A673 (cell line): ENCODE measurements around the gene ITGA1.

Experiments used
- EZH2 ChIP-seq: fragments of 200-600 bp; sonication (generic); IDR thresholded peaks from 2 replicates; pipeline ENCODE4 v1.6.1; 2017; ENCODE audit warnings: borderline replicate concordance, low read depth, mild to moderate bottlenecking, mixed read lengths, antibody characterized with exemption, low read length; ENCODE audit not compliant: poor library complexity, severe bottlenecking
- TF ChIP-seq, protein P1 (sequence below): fragments of 300-800, 200-600 bp; sonication (generic); conservative IDR thresholded peaks from 2 replicates; pipeline ENCODE4 v1.5.1; 2017; ENCODE audit warnings: low read depth, mild to moderate bottlenecking, antibody characterized with exemption, low read length, moderate library complexity, mixed read lengths

DNA sequence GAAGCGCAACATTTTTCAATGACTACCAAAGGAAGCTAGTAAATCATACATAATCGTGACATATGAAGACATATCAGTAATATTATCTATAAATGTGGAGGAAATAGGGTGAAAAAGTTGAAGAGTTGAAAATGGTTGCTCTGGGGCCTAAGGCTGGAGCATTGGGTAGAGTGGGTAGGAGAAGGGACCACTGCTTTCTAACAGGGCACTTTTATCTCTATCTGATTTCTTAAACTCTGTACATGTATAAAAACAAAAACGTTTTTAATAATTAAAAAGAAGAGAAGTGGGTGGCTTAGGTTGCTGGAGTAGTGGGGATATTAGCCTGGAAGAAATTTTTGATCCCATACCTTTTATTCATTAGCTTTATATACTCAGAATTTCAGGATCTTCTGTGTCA, 44.2 kb upstream of the ITGA1 start:
- TF ChIP-seq, protein P1, sequence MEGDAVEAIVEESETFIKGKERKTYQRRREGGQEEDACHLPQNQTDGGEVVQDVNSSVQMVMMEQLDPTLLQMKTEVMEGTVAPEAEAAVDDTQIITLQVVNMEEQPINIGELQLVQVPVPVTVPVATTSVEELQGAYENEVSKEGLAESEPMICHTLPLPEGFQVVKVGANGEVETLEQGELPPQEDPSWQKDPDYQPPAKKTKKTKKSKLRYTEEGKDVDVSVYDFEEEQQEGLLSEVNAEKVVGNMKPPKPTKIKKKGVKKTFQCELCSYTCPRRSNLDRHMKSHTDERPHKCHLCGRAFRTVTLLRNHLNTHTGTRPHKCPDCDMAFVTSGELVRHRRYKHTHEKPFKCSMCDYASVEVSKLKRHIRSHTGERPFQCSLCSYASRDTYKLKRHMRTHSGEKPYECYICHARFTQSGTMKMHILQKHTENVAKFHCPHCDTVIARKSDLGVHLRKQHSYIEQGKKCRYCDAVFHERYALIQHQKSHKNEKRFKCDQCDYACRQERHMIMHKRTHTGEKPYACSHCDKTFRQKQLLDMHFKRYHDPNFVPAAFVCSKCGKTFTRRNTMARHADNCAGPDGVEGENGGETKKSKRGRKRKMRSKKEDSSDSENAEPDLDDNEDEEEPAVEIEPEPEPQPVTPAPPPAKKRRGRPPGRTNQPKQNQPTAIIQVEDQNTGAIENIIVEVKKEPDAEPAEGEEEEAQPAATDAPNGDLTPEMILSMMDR: no peak
- TF ChIP-seq EZH2: no peak
